H1 (cell line): ENCODE results near the gene TFR2. TPM values are rescaled to one million over a fixed set of nuclear protein-coding genes. Genes with fewer than 3 reads are reported as not detected.

ENCODE experiments used
- CTCF ChIA-PET: fragments of 300-600 bp; sonication (Branson Sonifier 250); formaldehyde crosslinking; loops from one replicate; lab custom pipeline; 2021; ENCODE audit not compliant: partially characterized antibody; lab: Charles Lee
- POLR2A ChIA-PET: fragments of 300-600 bp; sonication (Branson Sonifier 250); formaldehyde crosslinking; loops from one replicate; lab custom pipeline; 2021; ENCODE audit warnings: inconsistent platforms; ENCODE audit not compliant: partially characterized antibody; lab: Charles Lee
- DNase-seq, 2 experiments: peaks; one replicate each; pipeline versions ENCODE4 v3.0.0 to v3.0.0-alpha.2; 2010 to 2022; ENCODE audit warnings: low spot score in 2 of 2, low read depth in 1 of 2, mixed read lengths in 1 of 2
- FAIRE-seq: peaks from 2 replicates; lab custom pipeline; 2011; peaks lifted over from hg19 to GRCh38; lab: Jason Lieb, UNC
- H2AFZ ChIP-seq: 2 replicates; pipeline ENCODE4 v1.8.1; 2012; ENCODE audit warnings: low read length, inconsistent platforms
- H2AK5ac ChIP-seq: 2 replicates; pipeline ENCODE4 v1.6.1; 2013; ENCODE audit warnings: low read depth, low read length
- H2BK120ac ChIP-seq: replicated peaks from 2 replicates; pipeline ENCODE3; 2013; ENCODE audit warnings: low read depth, low read length, inconsistent platforms
- H2BK12ac ChIP-seq: 2 replicates; pipeline ENCODE4 v1.6.1; 2013; ENCODE audit warnings: low read depth, low read length
- H2BK15ac ChIP-seq: 2 replicates; pipeline ENCODE4 v1.6.1; 2013; ENCODE audit warnings: low read length
- H2BK20ac ChIP-seq: 2 replicates; pipeline ENCODE4 v1.6.1; 2013; ENCODE audit warnings: low read length
- H2BK5ac ChIP-seq: 2 replicates; pipeline ENCODE4 v1.6.1; 2013; ENCODE audit warnings: low read depth, low read length
- H3K14ac ChIP-seq: 2 replicates; pipeline ENCODE4 v1.6.1; 2013; ENCODE audit warnings: inconsistent platforms; ENCODE audit not compliant: insufficient read length
- H3K18ac ChIP-seq: 2 replicates; pipeline ENCODE4 v1.6.1; 2013; ENCODE audit warnings: low read length; ENCODE audit errors: extremely low read depth
- H3K23ac ChIP-seq: 2 replicates; pipeline ENCODE4 v1.6.1; 2013; ENCODE audit warnings: inconsistent platforms; ENCODE audit not compliant: insufficient read length
- H3K23me2 ChIP-seq: 2 replicates; pipeline ENCODE4 v1.6.1; 2013; ENCODE audit warnings: low read depth, low read length
- H3K27ac ChIP-seq: 2 replicates; pipeline ENCODE4 v1.6.1; 2011; ENCODE audit warnings: low read depth, low read length, inconsistent platforms
- H3K27me3 ChIP-seq, 4 experiments: replicated peaks in 1 of 4; 1 replicate in 1 of 4; 2 replicates in 3 of 4; pipeline versions ENCODE4 v1.6.1 to v1.8.1; 2011 to 2013; ENCODE audit warnings: low read length in 3 of 4, mild to moderate bottlenecking in 3 of 4, inconsistent platforms in 2 of 4, mixed read lengths in 2 of 4, moderate library complexity in 1 of 4; ENCODE audit not compliant: control insufficient read depth in 3 of 4, insufficient read depth in 3 of 4; ENCODE audit errors: extremely low read depth in 1 of 4
- H3K36me3 ChIP-seq, 4 experiments: 2 replicates each; pipeline versions ENCODE4 v1.6.1 to v1.8.1; 2011 to 2013; ENCODE audit warnings: mild to moderate bottlenecking in 4 of 4, low read length in 3 of 4, moderate library complexity in 2 of 4, control low read depth in 1 of 4, inconsistent platforms in 1 of 4; ENCODE audit not compliant: insufficient read depth in 4 of 4, control insufficient read depth in 2 of 4
- H3K4ac ChIP-seq: replicated peaks from 2 replicates; pipeline ENCODE3; 2013; ENCODE audit warnings: low read length, low read depth, mixed read lengths, inconsistent platforms; ENCODE audit not compliant: insufficient read length
- H3K4me1 ChIP-seq, 4 experiments: replicated peaks in 1 of 4; 1 replicate in 1 of 4; 2 replicates in 3 of 4; pipeline versions ENCODE4 v1.6.1 to v1.8.1; 2011 to 2013; ENCODE audit warnings: low read length in 3 of 4, inconsistent platforms in 2 of 4, mixed read lengths in 1 of 4; ENCODE audit not compliant: insufficient read depth in 4 of 4, control insufficient read depth in 3 of 4
- H3K4me2 ChIP-seq, 2 experiments: 2 replicates each; pipeline versions ENCODE4 v1.6.1 to v1.8.1; 2011 to 2013; ENCODE audit warnings: low read depth in 2 of 2, low read length in 2 of 2, control low read depth in 1 of 2, inconsistent platforms in 1 of 2, mild to moderate bottlenecking in 1 of 2; ENCODE audit not compliant: insufficient read depth in 1 of 2
- H3K4me3 ChIP-seq, 4 experiments: fragments of 200-600, 300-600 bp in 1 of 4; sonication (generic), shearing (Covaris generic), sonication (Bioruptor Twin) in 1 of 4; 2 replicates each; pipeline versions ENCODE4 v1.5.1 to v1.8.1; 2011 to 2016; ENCODE audit warnings: low read length in 4 of 4, low read depth in 3 of 4, control low read depth in 2 of 4, inconsistent platforms in 2 of 4, mild to moderate bottlenecking in 2 of 4, mixed read lengths in 1 of 4, moderate library complexity in 1 of 4; ENCODE audit not compliant: insufficient read depth in 2 of 4; ENCODE audit errors: extremely low read depth in 1 of 4
- H3K56ac ChIP-seq: replicated peaks from 2 replicates; pipeline ENCODE3; 2013; ENCODE audit warnings: low read depth, mild to moderate bottlenecking, mixed read lengths, low read length, inconsistent platforms; ENCODE audit not compliant: insufficient read length
- H3K79me1 ChIP-seq: 2 replicates; pipeline ENCODE4 v1.6.1; 2013; ENCODE audit warnings: low read depth, low read length, control low read depth
- H3K79me2 ChIP-seq, 2 experiments: 2 replicates each; pipeline versions ENCODE4 v1.6.1 to v1.8.1; 2012 to 2013; ENCODE audit warnings: low read length in 2 of 2, mild to moderate bottlenecking in 2 of 2, inconsistent platforms in 1 of 2; ENCODE audit not compliant: insufficient read depth in 2 of 2, control insufficient read depth in 1 of 2
- H3K9ac ChIP-seq, 4 experiments: replicated peaks in 1 of 4; 1 replicate in 1 of 4; 2 replicates in 3 of 4; pipeline versions ENCODE4 v1.6.1 to v1.8.1; 2011 to 2013; ENCODE audit warnings: low read depth in 3 of 4, low read length in 3 of 4, control low read depth in 2 of 4, mild to moderate bottlenecking in 2 of 4, moderate library complexity in 2 of 4, inconsistent platforms in 1 of 4; ENCODE audit errors: extremely low read depth in 1 of 4
- H3K9me3 ChIP-seq, 2 experiments: 2 replicates each; pipeline versions ENCODE4 v1.6.1 to v1.8.1; 2012 to 2013; ENCODE audit warnings: mild to moderate bottlenecking in 2 of 2, moderate library complexity in 2 of 2, control low read depth in 1 of 2, inconsistent platforms in 1 of 2, low read depth in 1 of 2, low read length in 1 of 2, mixed read lengths in 1 of 2; ENCODE audit not compliant: insufficient read depth in 2 of 2
- H4K20me1 ChIP-seq, 2 experiments: replicated peaks in 1 of 2; 2 replicates each; pipeline versions ENCODE3 to v1.8.1; 2011 to 2013; ENCODE audit warnings: inconsistent platforms in 2 of 2, low read length in 2 of 2, mild to moderate bottlenecking in 1 of 2; ENCODE audit not compliant: insufficient read depth in 2 of 2, control insufficient read depth in 1 of 2
- H4K5ac ChIP-seq: 2 replicates; pipeline ENCODE4 v1.6.1; 2013; ENCODE audit warnings: low read length, low read depth, mixed read lengths, inconsistent platforms; ENCODE audit not compliant: insufficient read length
- H4K8ac ChIP-seq: 2 replicates; pipeline ENCODE4 v1.8.0; 2013; ENCODE audit warnings: mild to moderate bottlenecking, moderate library complexity, low read length, inconsistent platforms; ENCODE audit not compliant: insufficient read depth; ENCODE audit errors: extremely low read depth
- H4K91ac ChIP-seq: replicated peaks from 2 replicates; pipeline ENCODE3; 2013; ENCODE audit warnings: low read length, mixed read lengths, inconsistent platforms; ENCODE audit not compliant: insufficient read length
- BRCA1 ChIP-seq: IDR thresholded peaks from 2 replicates; pipeline ENCODE4 v1.6.1; 2012; ENCODE audit warnings: low read depth, low read length, improper control_type of control experiment
- CTBP2 ChIP-seq: IDR thresholded peaks from 2 replicates; pipeline ENCODE4 v1.7.0; 2011; ENCODE audit warnings: borderline replicate concordance, mild to moderate bottlenecking, moderate library complexity, mixed read lengths, low read length; ENCODE audit not compliant: insufficient read depth, insufficient read length
- JUN ChIP-seq: IDR thresholded peaks from 2 replicates; pipeline ENCODE4 v1.6.1; 2011; ENCODE audit warnings: low read depth, mild to moderate bottlenecking, improper control_type of control experiment, low read length
- NANOG ChIP-seq: IDR thresholded peaks from 2 replicates; pipeline ENCODE4 v1.6.1; 2011; ENCODE audit warnings: low read length, low read depth, mild to moderate bottlenecking, inconsistent platforms; ENCODE audit not compliant: insufficient read depth, poor library complexity, severe bottlenecking
- POU5F1 ChIP-seq: IDR thresholded peaks from 2 replicates; pipeline ENCODE4 v1.6.1; 2011; ENCODE audit warnings: low read depth, mild to moderate bottlenecking, low read length, moderate library complexity
- SP1 ChIP-seq: IDR thresholded peaks from 2 replicates; pipeline ENCODE4 v1.6.1; 2011; ENCODE audit warnings: low read depth, low read length
- SP2 ChIP-seq: IDR thresholded peaks from 2 replicates; pipeline ENCODE4 v1.6.1; 2012; ENCODE audit warnings: mild to moderate bottlenecking, low read length, inconsistent platforms
- TBP ChIP-seq: IDR thresholded peaks from 2 replicates; pipeline ENCODE4 v1.6.1; 2011; ENCODE audit warnings: low read depth, low read length, improper control_type of control experiment
- TEAD4 ChIP-seq: IDR thresholded peaks from 2 replicates; pipeline ENCODE4 v1.6.1; 2012; ENCODE audit warnings: low read depth, low read length, inconsistent platforms, mixed read lengths
- USF2 ChIP-seq: IDR thresholded peaks from 2 replicates; pipeline ENCODE4 v1.6.1; 2011; ENCODE audit warnings: low read length, improper control_type of control experiment
- WGBS, 2 experiments: shearing (Covaris generic) in 1 of 2; methylation state at CpG; one replicate each; pipeline versions ENCODE4 v1.1.6 to v1.1.7; 2013 to 2015; ENCODE audit warnings: low lambda C conversion rate in 2 of 2, mixed read lengths in 2 of 2, inconsistent platforms in 1 of 2, low coverage in 1 of 2, missing lambda C conversion rate in 1 of 2; ENCODE audit not compliant: insufficient replicate concordance in 2 of 2, insufficient coverage in 1 of 2, insufficient read length in 1 of 2; ENCODE audit errors: extremely low coverage in 1 of 2, missing lambda C conversion rate in 1 of 2; 5-methylcytosine and 5-hydroxymethylcytosine counted together
- polyA plus RNA-seq, 7 experiments: library from polyadenylated mRNA; depleted of rRNA in 3 of 7; stranded (reverse) in 5 of 7; unstranded in 2 of 7; fragments of >200 nt in 5 of 7; fragments of 200-250 nt in 2 of 7; gene quantifications; 1 replicate in 5 of 7; 2 replicates in 1 of 7; 4 replicates in 1 of 7; pipeline versions ENCODE4 v1.2.1 to v1.2.3, GENCODE V29; 2011 to 2013; ENCODE audit warnings: missing spikeins in 2 of 7, mixed read lengths in 2 of 7
- total RNA-seq: library from RNA; stranded (reverse); fragmentation: NEBNext Ultra II Directional; extraction: Animal tissue kit (Norgen Biotek cat#: 25700); gene quantifications from 2 replicates; pipeline ENCODE4 v1.2.1, GENCODE V29; 2021

Gene TFR2
- total and polyA plus RNA-seq, 2 of the 8 experiments (the other 6 are each of a cell fraction or from before 2014, with no cell fraction given): 4.6 to 5.7 TPM

DNA sequence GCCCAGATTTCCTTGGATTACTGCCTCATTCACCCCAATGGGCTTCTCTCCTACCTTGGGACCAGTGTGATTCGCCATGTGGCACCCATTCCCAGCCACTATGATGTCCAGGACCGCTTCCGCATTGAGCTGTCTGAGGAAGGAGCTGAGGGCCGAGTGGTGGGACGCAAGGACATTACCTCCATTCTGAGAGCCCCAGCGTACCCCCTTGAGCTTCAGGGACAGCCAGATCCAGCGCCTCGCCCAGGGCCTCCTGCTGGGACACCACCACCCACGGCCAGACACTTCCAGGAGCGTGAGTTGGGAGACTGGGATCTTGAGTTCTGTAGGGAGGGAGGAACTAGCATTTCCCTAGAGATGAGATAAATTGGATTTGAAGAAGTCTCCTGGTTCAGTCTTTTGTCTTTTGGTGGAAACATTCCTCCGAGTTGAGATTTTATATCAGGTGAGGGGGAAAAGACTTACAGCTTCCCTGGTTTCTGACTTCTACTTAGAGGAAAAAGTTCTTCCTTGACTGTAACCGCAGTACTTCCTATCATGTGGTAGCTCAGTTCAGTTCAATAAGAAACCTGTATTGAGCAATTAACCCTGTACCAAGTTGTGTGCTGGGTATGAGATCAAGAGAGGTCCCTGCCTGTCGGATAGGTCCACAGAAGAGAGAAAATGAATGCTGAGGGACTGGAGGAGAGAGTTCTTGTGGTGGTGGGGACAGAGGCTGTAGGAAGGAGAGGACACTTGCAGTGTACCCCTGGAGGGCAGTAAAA is 27.8 kb downstream of the TFR2 start:
- Histone ChIP-seq H3K79me2 (no peaks in the 10 kb centered on the region), H3K23me2 (peaks cover 5% of the 10 kb centered on the region), H3K79me1 (no peaks in the 10 kb centered on the region), H3K18ac (no peak overlapping the region), H3K36me3 (no peaks in the 10 kb centered on the region), H3K4me1 (peaks cover 0 to 6% (median 2%) of the 10 kb centered on the region in 4 experiments; a peak in 3 of 7 replicates), H3K4me2 (peak overlapping the region; percentile 68 to 94; a peak in 3 of 4 replicates), H2AFZ (no peak overlapping the region), H2BK5ac (no peak overlapping the region), H3K9me3 (no peaks in the 10 kb centered on the region), H4K91ac (no peak overlapping the region), H3K27ac (no peak overlapping the region), H2BK120ac (no peak overlapping the region), H2AK5ac (no peak overlapping the region), H3K9ac (no peak overlapping the region; a peak in 1 of 7 replicates), H3K14ac (no peak overlapping the region), H2BK20ac (no peak overlapping the region), H2BK12ac (no peak overlapping the region), H3K23ac (no peak overlapping the region), H3K27me3 (no peaks in the 10 kb centered on the region; a peak in 1 of 7 replicates), H4K5ac (no peak overlapping the region), H4K8ac (no peak overlapping the region), H3K4me3 (peak overlapping the region in 1 of 4 experiments; percentile 75; a peak in 1 of 8 replicates), H3K4ac (no peak overlapping the region), H4K20me1 (peaks cover 0 to 2% of the 10 kb centered on the region in 2 experiments), H2BK15ac (peak overlapping the region; percentile 33; the same call in 1 of the 2 replicates), H3K56ac (no peak overlapping the region)
- FAIRE-seq (no peak), DNase-seq (no peak)
- TF ChIP-seq TBP: no peak
- no peak for TF ChIP-seq USF2
- TF ChIP-seq SP1: no peak
- TF ChIP-seq JUN: no peak
- TF ChIP-seq BRCA1: no peak
- no peak for TF ChIP-seq CTBP2
- TF ChIP-seq POU5F1: no peak
- TF ChIP-seq NANOG: no peak
- no peak for TF ChIP-seq SP2
- TF ChIP-seq TEAD4: no peak
- 88% methylated on average over 13 of the region's 13 CpGs; no CpG with 5 or more reads in 1 of the 2 experiments for WGBS, 2 experiments
- ChIA-PET POLR2A (interaction anchor here (1.1 to 2.4 kb wide), 6 partner anchors 9 to 215 kb away, joined by 3 to 19 read pairs (median 8); partner anchors contain the start of genes FBXO24, LRCH4 and PCOLCE), CTCF (interaction anchor here (0.9 to 8.8 kb wide), 34 partner anchors 8 to 186 kb away, joined by 3 to 73 read pairs (median 5); partner anchors contain the start of genes ACTL6B, EPO, GIGYF1 and POP7)
